Measurements from ENCODE around the gene TOMM6. TPM values are rescaled to one million over a fixed set of nuclear protein-coding genes. Genes with fewer than 3 reads are reported as not detected.

The TOMM6 gene
- polyA plus RNA-seq, 1 of the 3 experiments (the other 2 are of a cell fraction), result 493 TPM

DNA sequence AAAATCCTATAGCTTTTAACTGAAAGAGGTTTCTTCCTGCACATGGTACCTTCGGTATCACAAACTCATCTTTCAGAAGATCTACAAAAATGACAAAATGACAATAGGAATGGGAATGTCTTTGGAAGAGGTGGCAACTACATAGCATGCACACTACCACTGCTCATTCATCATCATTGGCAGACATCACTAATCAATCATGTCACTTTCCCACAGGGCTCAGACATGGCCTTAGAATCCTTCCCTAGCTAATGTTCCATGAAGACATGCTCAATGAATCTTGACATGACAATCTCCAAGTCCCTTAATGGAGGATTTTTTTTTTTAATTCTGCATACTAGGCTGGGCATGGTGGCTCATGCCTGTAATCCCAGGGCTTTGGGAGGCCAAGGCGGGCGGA lies 37.1 kb upstream of the TOMM6 start:
- DNase-seq, result no peak
- H3K4me3 ChIP-seq (ENCODE audit: low read depth in 2 of 2, low read length in 1 of 2), result no peak overlapping the region
- H3K9me3 ChIP-seq, result no peaks in the 10 kb centered on the region
- no peaks in the 10 kb centered on the region for H3K36me3 ChIP-seq (replicated peaks in 1 of 2; ENCODE audit: control insufficient read depth in 1 of 2, insufficient read depth in 2 of 2, low read length in 1 of 2)
- 82% methylated on average over 3 of the region's 3 CpGs for WGBS (ENCODE audit: low lambda C conversion rate)
- ChIA-PET CTCF (interaction anchor here (0.8 to 1.1 kb wide), 3 partner anchors 16 to 67 kb away, joined by 3 to 4 read pairs (median 4); no protein-coding TSS in a partner anchor), POLR2A (no interaction called here)
- no peak overlapping the region for H3K9ac ChIP-seq
- no peaks in the 10 kb centered on the region for H3F3A ChIP-seq (replicated peaks; ENCODE audit: insufficient read depth)
- H3K27me3 ChIP-seq (ENCODE audit: insufficient read depth), result no peaks in the 10 kb centered on the region
- H4K20me1 ChIP-seq (ENCODE audit: insufficient read depth), result no peaks in the 10 kb centered on the region
- H3K9me2 ChIP-seq, result no peaks in the 10 kb centered on the region
- no peaks in the 10 kb centered on the region for H3K79me2 ChIP-seq (ENCODE audit: insufficient read depth)
- H3K4me2 ChIP-seq, result no peak overlapping the region
- H3K27ac ChIP-seq (ENCODE audit: low read depth in 2 of 2, low read length in 1 of 2), result no peak overlapping the region
- TF ChIP-seq EZH2phosphoT487 (IDR thresholded peaks at IDR 0.05; ENCODE audit: borderline replicate concordance, low read depth), result no peak
- TF ChIP-seq TAF1 (IDR thresholded peaks at IDR 0.05; ENCODE audit: borderline replicate concordance, low read depth, low read length), result no peak
- TF ChIP-seq FOXJ3 (CRISPR knock-in tag; IDR thresholded peaks at IDR 0.05), result no peak
- TF ChIP-seq MXI1 (IDR thresholded peaks at IDR 0.05; ENCODE audit: low read depth, low read length), result no peak
- TF ChIP-seq, protein P1, sequence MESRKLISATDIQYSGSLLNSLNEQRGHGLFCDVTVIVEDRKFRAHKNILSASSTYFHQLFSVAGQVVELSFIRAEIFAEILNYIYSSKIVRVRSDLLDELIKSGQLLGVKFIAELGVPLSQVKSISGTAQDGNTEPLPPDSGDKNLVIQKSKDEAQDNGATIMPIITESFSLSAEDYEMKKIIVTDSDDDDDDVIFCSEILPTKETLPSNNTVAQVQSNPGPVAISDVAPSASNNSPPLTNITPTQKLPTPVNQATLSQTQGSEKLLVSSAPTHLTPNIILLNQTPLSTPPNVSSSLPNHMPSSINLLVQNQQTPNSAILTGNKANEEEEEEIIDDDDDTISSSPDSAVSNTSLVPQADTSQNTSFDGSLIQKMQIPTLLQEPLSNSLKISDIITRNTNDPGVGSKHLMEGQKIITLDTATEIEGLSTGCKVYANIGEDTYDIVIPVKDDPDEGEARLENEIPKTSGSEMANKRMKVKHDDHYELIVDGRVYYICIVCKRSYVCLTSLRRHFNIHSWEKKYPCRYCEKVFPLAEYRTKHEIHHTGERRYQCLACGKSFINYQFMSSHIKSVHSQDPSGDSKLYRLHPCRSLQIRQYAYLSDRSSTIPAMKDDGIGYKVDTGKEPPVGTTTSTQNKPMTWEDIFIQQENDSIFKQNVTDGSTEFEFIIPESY (IDR thresholded peaks at IDR 0.05; ENCODE audit: borderline replicate concordance, low read depth), result no peak
- TF ChIP-seq FOXM1 (IDR thresholded peaks at IDR 0.05; ENCODE audit: low read depth), result no peak
- TF ChIP-seq, protein P2, sequence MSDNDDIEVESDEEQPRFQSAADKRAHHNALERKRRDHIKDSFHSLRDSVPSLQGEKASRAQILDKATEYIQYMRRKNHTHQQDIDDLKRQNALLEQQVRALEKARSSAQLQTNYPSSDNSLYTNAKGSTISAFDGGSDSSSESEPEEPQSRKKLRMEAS (IDR thresholded peaks at IDR 0.05; ENCODE audit: low read depth), result no peak
- TF ChIP-seq FOSL2 (IDR thresholded peaks at IDR 0.05; ENCODE audit: borderline replicate concordance, low read depth), result no peak
- no peak for TF ChIP-seq GATA2 (CRISPR knock-in tag; IDR thresholded peaks at IDR 0.05)
- no peak for TF ChIP-seq ELF1 (IDR thresholded peaks at IDR 0.05)
- TF ChIP-seq, protein P3, sequence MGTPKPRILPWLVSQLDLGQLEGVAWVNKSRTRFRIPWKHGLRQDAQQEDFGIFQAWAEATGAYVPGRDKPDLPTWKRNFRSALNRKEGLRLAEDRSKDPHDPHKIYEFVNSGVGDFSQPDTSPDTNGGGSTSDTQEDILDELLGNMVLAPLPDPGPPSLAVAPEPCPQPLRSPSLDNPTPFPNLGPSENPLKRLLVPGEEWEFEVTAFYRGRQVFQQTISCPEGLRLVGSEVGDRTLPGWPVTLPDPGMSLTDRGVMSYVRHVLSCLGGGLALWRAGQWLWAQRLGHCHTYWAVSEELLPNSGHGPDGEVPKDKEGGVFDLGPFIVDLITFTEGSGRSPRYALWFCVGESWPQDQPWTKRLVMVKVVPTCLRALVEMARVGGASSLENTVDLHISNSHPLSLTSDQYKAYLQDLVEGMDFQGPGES (IDR thresholded peaks at IDR 0.05; ENCODE audit: low read depth, low read length), result no peak
- TF ChIP-seq RAD21 (IDR thresholded peaks at IDR 0.05; ENCODE audit: low read length), result no peak
- no peak for TF ChIP-seq SIN3A (IDR thresholded peaks at IDR 0.05; ENCODE audit: borderline replicate concordance, low read depth, low read length)
- no peak for TF ChIP-seq RFX5 (IDR thresholded peaks at IDR 0.05; ENCODE audit: low read length)
- TF ChIP-seq TEAD4 (IDR thresholded peaks at IDR 0.05; ENCODE audit: borderline replicate concordance, insufficient read depth), result no peak
- TF ChIP-seq YY1 (IDR thresholded peaks at IDR 0.05; ENCODE audit: low read depth), result no peak
- TF ChIP-seq, protein P4, sequence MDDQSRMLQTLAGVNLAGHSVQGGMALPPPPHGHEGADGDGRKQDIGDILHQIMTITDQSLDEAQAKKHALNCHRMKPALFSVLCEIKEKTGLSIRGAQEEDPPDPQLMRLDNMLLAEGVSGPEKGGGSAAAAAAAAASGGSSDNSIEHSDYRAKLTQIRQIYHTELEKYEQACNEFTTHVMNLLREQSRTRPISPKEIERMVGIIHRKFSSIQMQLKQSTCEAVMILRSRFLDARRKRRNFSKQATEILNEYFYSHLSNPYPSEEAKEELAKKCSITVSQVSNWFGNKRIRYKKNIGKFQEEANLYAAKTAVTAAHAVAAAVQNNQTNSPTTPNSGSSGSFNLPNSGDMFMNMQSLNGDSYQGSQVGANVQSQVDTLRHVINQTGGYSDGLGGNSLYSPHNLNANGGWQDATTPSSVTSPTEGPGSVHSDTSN (IDR thresholded peaks at IDR 0.05), result no peak
- TF ChIP-seq MEF2A (IDR thresholded peaks at IDR 0.05; ENCODE audit: borderline replicate concordance, low read depth), result no peak
- no peak for TF ChIP-seq EP300 (IDR thresholded peaks at IDR 0.05; ENCODE audit: borderline replicate concordance in 1 of 2, low read depth in 1 of 2, low read length in 1 of 2)
- H2AFZ ChIP-seq (ENCODE audit: low read depth), result no peak overlapping the region
- H3K4me1 ChIP-seq (ENCODE audit: control insufficient read depth in 1 of 2, insufficient read depth in 2 of 2, low read depth in 1 of 2, low read length in 1 of 2), result peaks cover 0 to 5% of the 10 kb centered on the region in 2 experiments; a peak in 1 of 4 replicates

Data from SK-N-SH (cell line).